GM12872 (cell line): ENCODE results near the gene GPR3.

Experiments
- TF ChIP-seq, protein P1 (sequence below): IDR thresholded peaks from 3 replicates; pipeline ENCODE4 v1.5.1; 2011; ENCODE audit warnings: low read depth, mild to moderate bottlenecking, low read length, moderate library complexity; ENCODE audit not compliant: insufficient read depth

The GPR3 gene

DNA sequence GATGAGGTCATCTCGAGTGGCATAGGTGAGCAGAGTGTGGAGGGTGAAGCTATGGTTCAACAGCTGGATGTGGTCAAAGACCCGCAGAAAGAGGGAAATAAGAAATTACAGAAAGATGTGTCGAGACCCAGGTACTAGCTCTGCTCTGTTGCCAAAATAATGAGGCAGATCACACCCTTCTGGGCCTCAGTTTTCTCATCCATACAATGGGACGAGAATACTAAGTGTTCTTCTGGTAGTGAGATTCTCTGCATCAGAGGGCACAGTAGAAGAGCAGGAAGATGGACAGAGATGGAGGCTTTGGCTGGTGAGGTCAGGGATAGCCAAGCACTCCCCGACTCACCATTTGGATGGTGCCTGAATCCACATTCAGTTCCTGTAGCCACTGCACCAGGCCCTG, 36.7 kb upstream of the GPR3 start:
- TF ChIP-seq, protein P1, sequence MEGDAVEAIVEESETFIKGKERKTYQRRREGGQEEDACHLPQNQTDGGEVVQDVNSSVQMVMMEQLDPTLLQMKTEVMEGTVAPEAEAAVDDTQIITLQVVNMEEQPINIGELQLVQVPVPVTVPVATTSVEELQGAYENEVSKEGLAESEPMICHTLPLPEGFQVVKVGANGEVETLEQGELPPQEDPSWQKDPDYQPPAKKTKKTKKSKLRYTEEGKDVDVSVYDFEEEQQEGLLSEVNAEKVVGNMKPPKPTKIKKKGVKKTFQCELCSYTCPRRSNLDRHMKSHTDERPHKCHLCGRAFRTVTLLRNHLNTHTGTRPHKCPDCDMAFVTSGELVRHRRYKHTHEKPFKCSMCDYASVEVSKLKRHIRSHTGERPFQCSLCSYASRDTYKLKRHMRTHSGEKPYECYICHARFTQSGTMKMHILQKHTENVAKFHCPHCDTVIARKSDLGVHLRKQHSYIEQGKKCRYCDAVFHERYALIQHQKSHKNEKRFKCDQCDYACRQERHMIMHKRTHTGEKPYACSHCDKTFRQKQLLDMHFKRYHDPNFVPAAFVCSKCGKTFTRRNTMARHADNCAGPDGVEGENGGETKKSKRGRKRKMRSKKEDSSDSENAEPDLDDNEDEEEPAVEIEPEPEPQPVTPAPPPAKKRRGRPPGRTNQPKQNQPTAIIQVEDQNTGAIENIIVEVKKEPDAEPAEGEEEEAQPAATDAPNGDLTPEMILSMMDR, result no peak

DNA sequence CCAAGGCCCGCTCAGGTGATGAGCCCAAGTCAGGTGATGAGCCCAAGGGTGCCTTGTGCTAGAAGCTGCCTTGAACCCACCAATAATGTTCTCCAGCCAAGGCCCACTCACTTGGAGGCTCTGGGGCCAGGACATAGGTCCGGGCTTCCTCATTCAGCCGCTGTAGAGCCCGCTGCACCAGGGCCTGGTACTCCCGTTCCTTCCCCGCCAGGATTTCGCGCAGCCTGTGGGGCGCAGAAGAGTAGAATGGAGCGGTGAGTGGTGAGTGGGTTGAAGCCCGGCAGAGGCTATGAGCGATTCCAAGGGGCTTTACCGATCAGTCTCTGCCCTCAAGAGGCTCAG, 36.2 kb upstream of the GPR3 start:
- TF ChIP-seq, protein P1, result no peak

DNA sequence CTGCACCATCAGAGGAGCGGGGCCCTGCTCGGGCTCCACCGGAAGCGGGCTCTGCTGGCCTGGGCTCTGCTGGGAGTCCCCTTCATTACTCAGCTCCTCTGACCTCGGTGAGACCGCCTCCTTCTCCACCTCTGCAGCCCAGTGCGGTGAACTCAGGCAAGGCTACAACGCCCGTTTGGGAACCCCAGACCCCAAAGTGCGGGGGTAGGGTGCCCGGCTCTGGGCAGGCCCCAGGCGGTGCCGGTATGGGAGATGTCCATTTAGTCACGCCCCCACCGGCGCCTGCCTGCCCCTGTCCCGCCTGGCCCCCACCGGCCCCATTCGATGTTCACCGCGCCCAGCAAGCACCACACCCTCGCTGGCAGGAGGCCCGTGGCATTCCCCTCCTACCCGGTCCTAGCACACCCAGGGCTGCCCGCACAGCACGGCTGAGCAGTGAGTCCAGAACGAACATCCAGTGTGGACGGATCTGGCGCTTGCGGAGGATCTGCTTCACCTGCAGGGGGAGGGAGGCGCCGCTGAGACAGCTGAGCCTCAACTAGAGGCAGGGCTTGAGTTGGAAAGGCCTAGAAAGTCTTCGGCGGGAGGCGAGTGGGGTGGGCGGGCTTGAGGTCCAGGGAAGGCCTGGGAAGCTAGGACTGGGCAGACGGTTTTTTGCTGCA, 35.7 kb upstream of the GPR3 start:
- TF ChIP-seq, protein P1, result 0 out of 3 replicates have a peak, but pooled peaks have one; percentile 28

DNA sequence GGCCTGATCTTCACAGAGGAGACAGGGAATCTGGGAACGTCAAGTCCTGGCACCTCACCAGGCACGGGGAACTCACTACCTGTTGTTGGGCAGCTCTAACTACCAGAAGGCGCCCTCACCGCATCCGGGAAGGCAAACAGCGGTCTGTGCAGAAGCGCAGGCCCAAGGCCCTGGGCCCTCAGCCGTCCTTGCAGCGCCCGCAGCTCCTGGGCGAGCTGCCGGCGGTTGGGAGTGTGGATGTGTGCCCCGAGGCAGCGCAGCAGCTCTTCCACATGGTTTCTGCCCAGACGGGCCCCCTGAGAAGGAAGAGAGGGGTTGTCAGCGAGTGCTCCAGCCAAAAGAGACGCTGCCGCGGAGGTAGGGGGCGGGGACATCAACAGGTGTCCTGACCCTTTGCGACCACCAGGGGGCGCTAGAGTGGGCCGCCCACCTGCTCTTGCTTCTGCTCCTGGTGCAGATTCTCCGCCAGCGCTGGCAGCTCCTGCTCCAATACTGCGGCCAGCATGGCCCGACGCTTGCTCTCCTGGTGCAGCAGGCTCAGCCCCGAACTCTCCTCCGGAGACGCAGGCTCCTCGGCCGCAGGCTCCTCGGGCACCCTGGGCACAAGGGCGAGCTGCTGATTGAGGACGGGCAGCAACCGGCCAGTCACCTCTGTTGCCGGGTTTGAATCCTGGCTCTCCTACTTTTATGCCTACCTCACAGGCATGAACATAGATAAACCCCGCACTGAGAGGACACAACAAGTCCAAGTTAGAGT, 35.0 kb upstream of the GPR3 start:
- TF ChIP-seq, protein P1, result peak; percentile 97

DNA sequence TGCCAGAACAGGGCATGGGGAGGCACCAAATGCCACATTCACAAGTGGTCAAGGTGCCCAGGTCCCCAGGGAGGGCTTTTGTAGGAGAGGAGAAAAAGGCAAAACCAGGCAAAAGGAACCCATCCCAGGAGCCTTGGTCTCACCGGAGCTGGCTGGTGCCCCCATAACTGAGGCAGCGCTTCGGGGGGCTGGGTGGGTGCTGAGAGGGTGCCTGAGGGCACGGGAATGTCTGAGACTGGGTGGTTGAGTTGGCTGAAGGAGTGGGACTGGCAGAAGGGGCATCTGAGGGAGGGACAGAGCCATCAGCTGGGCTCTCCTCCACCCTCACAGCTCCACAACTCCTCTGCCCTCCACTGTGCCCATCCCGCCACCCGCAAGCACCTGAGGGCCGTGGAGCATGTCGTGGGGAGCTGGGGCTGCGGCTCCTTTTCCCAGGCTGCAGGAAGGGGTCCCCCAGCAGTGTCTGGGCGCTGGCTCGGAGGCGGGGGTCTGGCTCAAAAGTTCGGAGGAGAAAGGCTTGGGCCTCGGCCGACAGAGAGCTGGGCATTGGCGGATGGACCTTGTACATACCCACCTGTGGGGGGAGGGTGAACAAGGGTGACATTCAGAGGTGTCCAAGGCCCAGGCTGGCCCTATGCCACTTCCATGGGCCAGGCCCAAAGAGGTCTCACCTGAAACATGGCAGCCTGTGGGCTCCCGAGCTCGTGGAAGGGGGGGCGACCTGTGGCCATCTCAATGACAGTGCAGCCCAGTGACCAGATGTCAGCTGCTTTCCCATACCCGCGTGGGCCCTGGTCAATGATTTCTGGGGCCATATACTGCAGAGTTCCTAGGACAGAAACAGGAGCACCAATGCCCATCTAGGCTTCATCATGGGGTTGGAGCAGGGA, 34.1 kb upstream of the GPR3 start:
- TF ChIP-seq, protein P1, result no peak

DNA sequence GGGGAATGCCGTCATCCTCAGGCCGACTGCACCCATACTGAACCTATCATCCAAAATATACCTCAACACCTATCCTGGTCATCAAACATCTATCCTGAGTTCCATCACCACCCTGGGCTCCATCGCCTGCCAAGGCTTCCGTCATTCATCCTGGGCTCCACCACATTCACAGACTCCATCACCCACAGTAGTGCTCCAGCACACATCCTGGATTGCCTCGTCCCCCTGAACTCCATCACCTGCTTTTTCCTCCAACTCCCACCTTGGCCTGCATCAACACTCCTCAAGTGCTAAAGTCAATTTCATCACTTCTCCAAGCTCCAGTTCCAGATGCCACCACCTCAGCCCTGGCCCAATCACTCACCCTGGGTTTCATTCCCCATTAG, 33.5 kb upstream of the GPR3 start:
- TF ChIP-seq, protein P1, result no peak

DNA sequence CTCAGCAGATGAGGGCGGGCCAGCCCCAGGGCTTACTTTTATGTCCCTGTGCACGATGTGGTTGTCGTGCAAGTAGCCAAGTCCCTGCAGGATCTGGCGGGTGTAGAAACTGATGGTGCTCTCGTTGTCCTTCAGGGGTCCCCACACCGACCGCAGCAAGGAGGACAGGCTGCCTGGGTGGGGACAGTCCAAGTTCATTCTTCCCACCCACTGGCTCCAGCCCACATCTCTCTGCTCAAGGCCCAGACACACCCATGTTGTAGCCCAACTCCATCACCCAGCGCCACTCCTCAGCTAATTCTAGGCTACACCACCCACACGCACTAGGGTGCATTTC, 32.6 kb upstream of the GPR3 start:
- TF ChIP-seq, protein P1, result no peak
